ENCODE data around the gene SPRR2E. TPM values are rescaled to one million over a fixed set of nuclear protein-coding genes. Genes with fewer than 3 reads are reported as not detected.
"Not testable (repeated sequence)": the region's sequence is repeated elsewhere in the genome, so short reads cannot be mapped to it uniquely, and the experiment has no call there.

SPRR2E gene
- total RNA-seq, 1 experiment from 2014 or later, result not detected

DNA sequence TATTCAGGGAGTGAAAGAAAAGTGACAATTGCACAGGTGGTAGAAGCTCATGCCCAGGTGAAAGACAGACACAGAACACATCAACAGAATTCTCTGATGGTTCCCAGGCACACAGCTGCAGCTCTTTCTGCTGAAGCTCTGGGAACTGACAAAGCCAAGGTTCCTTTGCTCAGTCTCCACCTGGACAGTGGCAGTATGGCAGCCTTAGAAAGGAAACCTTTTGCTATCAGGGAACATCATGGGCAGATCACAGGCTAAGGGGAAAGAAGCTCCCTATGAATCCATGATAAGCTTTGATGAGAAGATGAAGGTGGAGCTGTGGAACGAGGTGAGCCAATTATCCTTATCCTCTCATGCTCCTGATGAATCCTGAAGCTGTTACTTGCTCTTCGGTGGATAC, 24.1 kb downstream of the SPRR2E start:
- DNase-seq (ENCODE audit: low read depth), result no peak

DNA sequence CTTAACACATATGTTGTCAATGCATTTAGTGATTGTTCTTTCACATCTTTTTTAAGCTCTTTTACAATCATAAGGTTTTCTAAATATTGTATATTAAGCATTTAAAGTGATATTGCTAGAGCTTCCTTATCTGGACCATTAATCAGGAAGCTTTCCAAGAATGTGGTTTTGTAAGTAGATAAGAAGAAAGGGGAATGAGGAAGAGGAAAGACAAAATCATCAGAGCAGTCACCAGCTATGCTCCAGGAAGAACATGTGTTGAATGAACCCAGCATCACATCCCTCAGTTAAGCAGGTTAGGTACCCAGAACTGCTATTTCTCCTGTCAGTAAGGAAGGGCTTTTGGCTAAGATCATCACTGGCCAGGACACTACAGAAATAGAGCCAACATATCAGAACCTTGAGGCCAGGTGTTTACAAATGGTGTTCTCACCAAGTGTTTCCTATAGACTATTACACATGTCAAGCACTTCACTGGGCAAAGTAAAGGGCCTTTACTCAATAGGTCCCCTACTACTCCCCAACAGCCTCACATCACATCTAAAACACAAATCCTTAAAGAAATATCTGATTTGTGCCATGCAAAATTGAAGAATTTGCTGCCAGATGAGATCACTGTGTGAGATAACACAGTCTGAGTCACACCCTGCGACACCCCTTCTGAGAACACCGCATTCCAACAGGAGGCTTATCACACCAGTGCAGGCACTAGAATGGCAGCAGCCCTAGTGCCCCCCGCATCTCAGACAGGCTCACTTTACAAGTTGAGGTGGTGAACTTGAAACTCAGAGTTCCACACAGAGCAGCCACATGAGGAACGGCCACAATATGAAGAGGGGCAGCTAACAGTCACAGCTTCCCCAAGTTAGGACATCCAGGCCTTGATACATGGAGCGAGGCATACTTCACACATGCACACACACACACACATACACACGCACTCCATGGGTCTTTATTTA, 35.2 kb downstream of the SPRR2E start:
- DNase-seq (ENCODE audit: low read depth), result no peak

DNA sequence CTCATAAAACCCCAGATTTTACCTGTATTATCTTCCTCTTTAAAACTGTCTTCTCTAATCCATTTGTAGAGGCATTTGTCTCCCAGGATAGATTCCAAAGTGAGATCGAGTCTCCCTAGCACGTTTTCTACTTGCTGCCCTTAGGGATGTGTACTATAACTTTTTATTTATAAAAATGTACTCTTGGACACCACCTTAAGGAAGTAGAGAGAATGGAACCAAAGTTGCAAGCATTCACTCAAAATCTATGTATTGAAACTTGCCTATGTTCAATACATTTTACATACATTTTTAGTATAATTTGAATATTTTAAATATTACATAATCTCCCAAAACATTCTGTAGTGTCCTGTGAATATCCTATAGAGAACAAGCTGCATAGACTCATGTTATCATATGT, 36.2 kb downstream of the SPRR2E start:
- no peak for DNase-seq (ENCODE audit: low read depth)

DNA sequence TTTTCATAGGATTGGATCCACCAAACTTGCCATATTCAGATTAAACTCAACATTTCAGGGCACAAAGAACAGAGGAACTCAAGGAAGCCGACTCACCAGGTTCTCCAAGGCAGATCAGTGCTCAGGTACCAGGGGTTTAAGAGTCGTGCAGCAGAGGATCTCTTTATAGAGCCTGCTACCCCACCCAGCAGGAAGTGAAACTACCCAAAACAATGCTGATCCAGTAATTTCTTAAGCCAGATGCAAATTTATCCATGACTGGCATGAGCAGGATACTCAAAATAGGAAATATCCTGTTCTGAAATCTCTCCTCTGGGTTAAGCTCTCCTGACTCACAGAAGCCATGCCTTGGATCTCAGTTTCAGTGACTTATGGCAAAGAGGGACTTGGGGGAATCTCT, 37.0 kb downstream of the SPRR2E start, which contains the start of gene SPRR2A:
Gene SPRR2A (minus strand): TSS at position 138 of the 400 bp plus-strand sequence. CDS start 777 bp downstream, outside the sequence.
- no peak for DNase-seq (ENCODE audit: low read depth)

DNA sequence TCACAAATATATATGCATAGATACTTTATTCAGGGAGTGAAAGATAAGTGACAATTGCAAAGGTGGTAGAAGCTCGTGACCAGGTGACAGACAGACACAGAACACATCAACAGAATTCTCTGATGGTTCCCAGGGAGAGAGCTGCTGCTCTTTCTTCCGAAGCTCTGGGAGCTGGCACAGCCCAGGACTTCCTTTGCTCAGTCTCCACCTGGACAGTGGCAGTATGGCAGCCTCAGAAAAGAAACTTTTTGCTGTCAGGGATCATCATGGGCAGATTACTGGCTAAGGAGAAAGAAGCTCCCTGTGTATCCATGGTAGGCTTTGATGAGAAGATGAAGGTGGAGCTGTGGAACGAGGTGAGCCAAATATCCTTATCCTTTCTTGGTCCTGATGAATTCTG, 38.2 kb downstream of the SPRR2E start:
- not testable (repeated sequence) for DNase-seq (ENCODE audit: low read depth)

DNA sequence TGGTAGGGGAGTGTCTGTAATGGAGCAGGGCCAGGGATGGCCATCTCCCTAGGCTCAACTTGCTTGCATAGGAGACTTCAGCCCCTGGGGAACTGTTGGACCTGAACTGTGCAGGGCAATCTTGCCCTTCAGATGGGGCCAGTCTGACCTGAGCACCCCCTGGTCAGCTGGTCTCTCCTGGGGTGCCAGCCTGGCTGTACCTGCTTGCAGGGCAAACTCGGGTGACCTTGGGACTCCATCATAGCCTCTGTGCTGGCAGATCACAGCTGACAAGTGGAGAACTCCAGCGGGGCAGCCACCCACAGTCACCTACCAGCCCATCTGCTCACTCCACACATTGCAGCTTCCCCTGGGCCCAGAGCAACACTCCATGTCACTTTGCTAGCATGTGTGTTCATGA, 45.1 kb downstream of the SPRR2E start:
- no peak for DNase-seq (ENCODE audit: low read depth)

Other genes starting within 250 kb of the SPRR2E start
- not detected in 2 replicates for gene LCE7A, start 234.5 kb downstream of the SPRR2E start, total RNA-seq (2014; rRNA removed)
- gene SMCP, start 216.2 kb downstream of the SPRR2E start, total RNA-seq (2014; rRNA removed), result not detected in 2 replicates
- not detected in 2 replicates for gene IVL, start 186.0 kb downstream of the SPRR2E start, total RNA-seq (2014; rRNA removed)
- not detected in 2 replicates for gene SPRR5, start 147.3 kb downstream of the SPRR2E start, total RNA-seq (2014; rRNA removed)
- not detected in 2 replicates for gene SPRR4, start 123.9 kb downstream of the SPRR2E start, total RNA-seq (2014; rRNA removed)
- gene SPRR1A, start 110.4 kb downstream of the SPRR2E start, total RNA-seq (2014; rRNA removed), result not detected in 2 replicates
- not detected in 2 replicates for gene SPRR3, start 92.8 kb downstream of the SPRR2E start, total RNA-seq (2014; rRNA removed)
- not detected in 2 replicates for gene SPRR1B, start 63.3 kb downstream of the SPRR2E start, total RNA-seq (2014; rRNA removed)
- gene SPRR2D, start 53.4 kb downstream of the SPRR2E start, total RNA-seq (2014; rRNA removed), result not detected in 2 replicates
- not detected in 2 replicates for gene SPRR2A, start 37.0 kb downstream of the SPRR2E start, total RNA-seq (2014; rRNA removed)
- not detected in 2 replicates for gene SPRR2B, start 22.9 kb downstream of the SPRR2E start, total RNA-seq (2014; rRNA removed)
- gene SPRR2F, start 19.0 kb upstream of the SPRR2E start, total RNA-seq (2014; rRNA removed), result not detected in 2 replicates
- gene SPRR2G, start 56.4 kb upstream of the SPRR2E start, total RNA-seq (2014; rRNA removed), result not detected in 2 replicates
- not detected in 2 replicates for gene LELP1, start 108.9 kb upstream of the SPRR2E start, total RNA-seq (2014; rRNA removed)
- gene PRR9, start 123.1 kb upstream of the SPRR2E start, total RNA-seq (2014; rRNA removed), result not detected in 2 replicates
- gene LORICRIN, start 165.2 kb upstream of the SPRR2E start, total RNA-seq (2014; rRNA removed), result not detected in 2 replicates
- not detected in 2 replicates for gene PGLYRP3, start 218.4 kb upstream of the SPRR2E start, total RNA-seq (2014; rRNA removed)

Data from LHCN-M2 (cell line).